Epithelial cell of esophagus (primary cell): ENCODE data around the gene LRRC3C.
A peak's percentile ranks its signal among the peaks of the same experiment; 100 is the strongest.
"Not testable (repeated sequence)": the region's sequence is repeated elsewhere in the genome, so short reads cannot be mapped to it uniquely, and the experiment has no call there.

Experiments used
- DNase-seq: peaks from one replicate; pipeline ENCODE4 v3.0.0; 2010; ENCODE audit warnings: low read depth
- H3K4me3 ChIP-seq: 2 replicates; pipeline ENCODE4 v1.5.1; 2011; ENCODE audit warnings: mild to moderate bottlenecking, low read length, control low read depth
- TF ChIP-seq, protein P1 (sequence below): IDR thresholded peaks from 2 replicates; pipeline ENCODE4 v1.5.1; 2011; ENCODE audit warnings: low read depth, mild to moderate bottlenecking, low read length, control low read depth, inconsistent platforms; ENCODE audit not compliant: insufficient read depth; ENCODE audit errors: missing control alignments

Gene LRRC3C

GRCh38 chr17:39939106-39939505 is 11.6 kb downstream of the LRRC3C start:
- no peak overlapping the region for H3K4me3 ChIP-seq
- TF ChIP-seq, protein P1, sequence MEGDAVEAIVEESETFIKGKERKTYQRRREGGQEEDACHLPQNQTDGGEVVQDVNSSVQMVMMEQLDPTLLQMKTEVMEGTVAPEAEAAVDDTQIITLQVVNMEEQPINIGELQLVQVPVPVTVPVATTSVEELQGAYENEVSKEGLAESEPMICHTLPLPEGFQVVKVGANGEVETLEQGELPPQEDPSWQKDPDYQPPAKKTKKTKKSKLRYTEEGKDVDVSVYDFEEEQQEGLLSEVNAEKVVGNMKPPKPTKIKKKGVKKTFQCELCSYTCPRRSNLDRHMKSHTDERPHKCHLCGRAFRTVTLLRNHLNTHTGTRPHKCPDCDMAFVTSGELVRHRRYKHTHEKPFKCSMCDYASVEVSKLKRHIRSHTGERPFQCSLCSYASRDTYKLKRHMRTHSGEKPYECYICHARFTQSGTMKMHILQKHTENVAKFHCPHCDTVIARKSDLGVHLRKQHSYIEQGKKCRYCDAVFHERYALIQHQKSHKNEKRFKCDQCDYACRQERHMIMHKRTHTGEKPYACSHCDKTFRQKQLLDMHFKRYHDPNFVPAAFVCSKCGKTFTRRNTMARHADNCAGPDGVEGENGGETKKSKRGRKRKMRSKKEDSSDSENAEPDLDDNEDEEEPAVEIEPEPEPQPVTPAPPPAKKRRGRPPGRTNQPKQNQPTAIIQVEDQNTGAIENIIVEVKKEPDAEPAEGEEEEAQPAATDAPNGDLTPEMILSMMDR = no peak
- peak; percentile 43 for DNase-seq

DNA sequence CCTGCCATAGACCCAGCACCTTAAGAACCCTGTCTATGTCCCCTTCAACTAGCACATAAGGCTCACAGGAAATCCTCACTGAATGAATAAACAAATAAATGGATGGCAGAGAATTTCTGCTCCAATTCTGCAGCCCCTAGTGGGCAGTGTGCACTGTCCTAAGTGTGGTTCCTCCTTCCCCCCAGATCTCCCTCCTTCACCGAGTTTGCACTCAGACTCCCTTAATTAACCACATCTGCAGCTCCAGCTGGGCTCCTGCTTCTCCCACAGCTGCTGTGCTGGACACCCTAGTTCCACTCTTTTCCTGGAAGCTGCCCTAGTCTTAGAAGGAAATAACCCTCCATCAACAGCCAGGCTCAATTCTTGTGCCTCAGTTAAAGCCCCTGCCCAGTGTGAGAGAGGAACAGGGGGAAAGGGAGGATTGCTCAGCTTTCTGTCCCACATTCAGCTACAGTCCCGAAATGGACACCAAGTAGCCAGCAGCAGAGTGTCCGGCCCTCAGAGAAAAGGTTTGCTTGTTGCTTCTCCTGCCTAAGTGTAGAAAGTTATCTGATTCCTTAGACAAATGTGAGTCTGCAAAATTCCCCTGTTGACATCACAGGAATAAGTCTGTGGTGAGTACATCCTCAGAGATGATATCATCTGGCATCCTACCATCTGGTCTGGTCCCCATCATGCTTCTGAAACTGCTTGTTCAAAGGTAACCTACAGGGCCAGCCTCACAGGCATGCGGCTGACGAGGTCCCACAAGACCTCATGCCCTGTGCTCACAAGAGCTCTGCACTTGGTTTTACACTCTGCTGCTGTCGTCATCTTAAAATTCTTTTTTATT is 12.3 kb downstream of the LRRC3C start:
- no peak overlapping the region for H3K4me3 ChIP-seq
- TF ChIP-seq, protein P1 = no peak
- DNase-seq = peak; percentile 71

DNA sequence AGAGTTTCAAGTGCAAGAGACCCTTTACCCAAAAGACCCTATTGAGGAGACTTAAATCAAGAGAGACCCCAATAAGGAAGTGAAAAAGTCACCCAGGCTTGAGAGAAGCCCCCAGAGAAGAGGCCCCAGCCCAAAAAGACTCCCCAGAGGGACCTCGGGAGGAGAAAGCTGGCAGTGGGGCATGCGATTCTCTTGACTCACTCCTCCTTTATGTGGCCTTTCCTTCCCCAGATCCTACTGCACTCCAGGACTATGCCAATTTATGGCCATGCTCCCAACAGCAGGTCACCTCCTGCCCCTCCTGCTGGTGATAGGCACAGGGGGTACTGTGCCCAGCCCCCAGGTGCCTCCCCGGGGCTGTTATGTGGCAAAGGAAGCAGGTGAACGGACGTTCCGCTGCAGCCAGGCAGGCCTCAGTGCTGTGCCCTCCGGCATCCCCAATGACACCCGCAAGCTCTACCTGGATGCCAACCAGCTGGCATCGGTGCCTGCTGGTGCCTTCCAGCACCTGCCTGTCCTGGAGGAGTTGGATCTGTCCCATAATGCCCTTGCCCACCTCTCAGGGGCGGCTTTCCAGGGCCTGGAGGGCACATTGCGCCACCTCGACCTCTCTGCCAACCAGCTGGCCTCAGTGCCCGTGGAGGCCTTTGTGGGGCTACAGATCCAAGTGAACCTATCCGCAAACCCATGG is 16.3 kb downstream of the LRRC3C start:
- TF ChIP-seq, protein P1 = no peak
- H3K4me3 ChIP-seq = no peak overlapping the region
- DNase-seq = no peak

- H3K4me3 ChIP-seq = no peak overlapping the region
Observed at GRCh38 chr17:39944393-39944711, 16.8 kb downstream of the LRRC3C start.

GRCh38 chr17:39946551-39947330 is 19.2 kb downstream of the LRRC3C start:
- DNase-seq = peak; percentile 82
- no peak overlapping the region for H3K4me3 ChIP-seq
- TF ChIP-seq, protein P1 = no peak

More at GRCh38 chr17:39944393-39944711, 16.8 kb downstream of the LRRC3C start:
- TF ChIP-seq, protein P1 = no peak
- DNase-seq = no peak

DNA sequence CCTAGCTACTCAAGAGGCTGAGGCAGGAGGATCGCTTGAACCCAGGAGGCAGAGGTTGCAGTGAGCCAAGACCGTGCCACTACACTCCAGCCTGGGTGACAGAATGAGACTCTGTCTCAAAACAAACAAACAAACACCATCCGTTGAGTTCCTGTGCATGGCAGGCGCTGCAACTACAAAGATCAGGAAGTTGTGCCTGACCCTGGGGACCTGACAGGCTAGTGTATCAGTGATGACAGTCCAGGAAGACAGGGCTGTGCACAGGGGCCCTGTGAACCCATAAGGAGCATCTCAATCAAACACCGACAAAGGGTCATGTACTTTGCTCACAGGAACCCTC is 20.9 kb downstream of the LRRC3C start:
- not testable (repeated sequence) for DNase-seq, H3K4me3 ChIP-seq

- TF ChIP-seq, protein P1 = no peak
- H3K4me3 ChIP-seq = no peak overlapping the region
- DNase-seq = peak; percentile 31
Observed at GRCh38 chr17:39949028-39949427, 21.5 kb downstream of the LRRC3C start.
